HG02840 (cell line): ENCODE results near the gene ALDH6A1.
"Not testable (repeated sequence)": the region's sequence is repeated elsewhere in the genome, so short reads cannot be mapped to it uniquely, and the experiment has no call there.

Experiments
- ATAC-seq: cut with Tn5 transposase; IDR thresholded peaks from one replicate; pipeline ENCODE4 v1.9.1; 2021; ENCODE audit warnings: mild to moderate bottlenecking, moderate library complexity, moderate number of reproducible peaks; ENCODE audit not compliant: unreplicated experiment, low FRiP score

The ALDH6A1 gene

GRCh38 chr14:74084277-74085046 lies at the start of gene ALDH6A1, which contains the start of gene LIN52:
TSS of gene ALDH6A1 (minus strand) at chr14:74084453. CDS start at chr14:74084394, 59 bp downstream.
TSS of gene LIN52 (plus strand) at chr14:74084956. CDS start at chr14:74084975, 19 bp downstream.
- ATAC-seq, result peak; percentile 91

GRCh38 chr14:74127634-74128033 lies 43.4 kb upstream of the ALDH6A1 start:
- ATAC-seq, result no peak

- no peak for ATAC-seq
Observed at GRCh38 chr14:74126315-74127013, 42.2 kb upstream of the ALDH6A1 start.

GRCh38 chr14:74125487-74125886 lies 41.2 kb upstream of the ALDH6A1 start:
- ATAC-seq, result not testable (repeated sequence)

GRCh38 chr14:74111395-74112216 lies 27.4 kb upstream of the ALDH6A1 start:
- not testable (repeated sequence) for ATAC-seq

GRCh38 chr14:74109369-74109768 lies 25.1 kb upstream of the ALDH6A1 start:
- ATAC-seq, result no peak

GRCh38 chr14:74105381-74105780 lies 21.1 kb upstream of the ALDH6A1 start:
- ATAC-seq, result no peak

GRCh38 chr14:74089251-74090020 lies 5.2 kb upstream of the ALDH6A1 start:
- no peak for ATAC-seq

GRCh38 chr14:74085828-74086227 lies 1.6 kb upstream of the ALDH6A1 start:
- no peak for ATAC-seq

GRCh38 chr14:74085047-74085637 lies 889 bp upstream of the ALDH6A1 start:
- ATAC-seq, result peak; percentile 6

- ATAC-seq, result peak; percentile 21
Observed at GRCh38 chr14:74083784-74084276, 423 bp downstream of the ALDH6A1 start.

GRCh38 chr14:74083161-74083560 lies 1.1 kb downstream of the ALDH6A1 start:
- ATAC-seq, result no peak

- no peak for ATAC-seq
Observed at GRCh38 chr14:74081491-74081890, 2.8 kb downstream of the ALDH6A1 start.

GRCh38 chr14:74080820-74081460 lies 3.3 kb downstream of the ALDH6A1 start:
- ATAC-seq, result no peak

- no peak for ATAC-seq
Observed at GRCh38 chr14:74077401-74077800, 6.9 kb downstream of the ALDH6A1 start.

GRCh38 chr14:74065746-74066575 lies 18.3 kb downstream of the ALDH6A1 start:
- ATAC-seq, result no peak

- no peak for ATAC-seq
Observed at GRCh38 chr14:74064883-74065282, 19.4 kb downstream of the ALDH6A1 start.

- ATAC-seq, result no peak
Observed at GRCh38 chr14:74064426-74064825, 19.8 kb downstream of the ALDH6A1 start.
